ENCODE measurements around the gene AK8.

The AK8 gene

GRCh38 chr9:132887181-132888120 lies 9.4 kb upstream of the AK8 start:
- no peak for DNase-seq

- DNase-seq, result no peak
These were observed 8.2 kb upstream of the AK8 start for GRCh38 chr9:132886334-132886725.

- DNase-seq, result no peak
These were observed 7.7 kb upstream of the AK8 start for GRCh38 chr9:132885720-132886333.

- no peak for DNase-seq
These were observed 5.5 kb upstream of the AK8 start for GRCh38 chr9:132883349-132884294.

- DNase-seq, result no peak
These were observed 4.5 kb upstream of the AK8 start for GRCh38 chr9:132882616-132883015.

GRCh38 chr9:132881826-132882225 lies 3.7 kb upstream of the AK8 start:
- no peak for DNase-seq

GRCh38 chr9:132880324-132880661 lies 2.2 kb upstream of the AK8 start:
- no peak for DNase-seq

- no peak for DNase-seq
These were observed 1.6 kb upstream of the AK8 start for GRCh38 chr9:132879457-132880323.

- DNase-seq, result peak; percentile 13
These were observed 792 bp upstream of the AK8 start, which contains the start of gene SPACA9 for GRCh38 chr9:132878695-132879456. SPACA9 (plus strand) TSS chr9:132878898; CDS start chr9:132883948, 5,050 bp downstream.

GRCh38 chr9:132877458-132877823 lies 643 bp downstream of the AK8 start:
- no peak for DNase-seq

- no peak for DNase-seq
These were observed 1.2 kb downstream of the AK8 start for GRCh38 chr9:132876849-132877248.

GRCh38 chr9:132875159-132875558 lies 2.9 kb downstream of the AK8 start:
- DNase-seq, result no peak

- DNase-seq, result no peak
These were observed 4.7 kb downstream of the AK8 start for GRCh38 chr9:132873403-132873802.

GRCh38 chr9:132869266-132869665 lies 8.8 kb downstream of the AK8 start:
- DNase-seq, result no peak

GRCh38 chr9:132866898-132867297 lies 11.2 kb downstream of the AK8 start:
- no peak for DNase-seq

GRCh38 chr9:132864691-132865090 lies 13.4 kb downstream of the AK8 start:
- DNase-seq, result no peak

- DNase-seq, result no peak
These were observed 13.8 kb downstream of the AK8 start for GRCh38 chr9:132864277-132864676.

- no peak for DNase-seq
These were observed 15.0 kb downstream of the AK8 start for GRCh38 chr9:132863096-132863495.

- no peak for DNase-seq
These were observed 15.6 kb downstream of the AK8 start for GRCh38 chr9:132862533-132862932.

GRCh38 chr9:132861666-132862065 lies 16.4 kb downstream of the AK8 start:
- no peak for DNase-seq

GRCh38 chr9:132858751-132859150 lies 19.3 kb downstream of the AK8 start:
- no peak for DNase-seq

All from effector CD8-positive, alpha-beta T cell (primary cell).